Adrenal gland (tissue), 12 donors: Measurements from ENCODE around the gene RND1. TPM values are rescaled to one million over a fixed set of nuclear protein-coding genes. Genes with fewer than 3 reads are reported as not detected.
"Not testable (repeated sequence)": the region's sequence is repeated elsewhere in the genome, so short reads cannot be mapped to it uniquely, and the experiment has no call there.

Source experiments
- DNase-seq, 7 donors: peaks; one replicate each; pipeline ENCODE4 v3.0.0-alpha.2; 2019 to 2020
- H3K27ac ChIP-seq, 5 donors: fragments of 200-600 bp; sonication (generic) in 4 of 5; 1 replicate in 3 of 5; 2 replicates in 2 of 5; pipeline versions ENCODE4 v1.5.1 to v1.8.0; 2016 to 2020; ENCODE audit warnings: mild to moderate bottlenecking in 1 of 5
- H3K27me3 ChIP-seq: fragments of 200-600 bp; 2 replicates; pipeline ENCODE4 v1.8.0; 2021
- H3K36me3 ChIP-seq, 2 donors: fragments of 200-600 bp; replicated peaks in 1 of 2; 1 replicate in 1 of 2; 2 replicates in 1 of 2; pipeline versions ENCODE4 v1.5.1 to v1.8.0; 2018 to 2022
- H3K4me1 ChIP-seq, 2 donors: fragments of 200-600 bp; replicated peaks in 1 of 2; 1 replicate in 1 of 2; 2 replicates in 1 of 2; pipeline versions ENCODE4 v1.5.1 to v1.8.0; 2018 to 2021
- H3K4me3 ChIP-seq, 4 donors: fragments of 200-600 bp; sonication (generic) in 3 of 4; one replicate each; pipeline ENCODE4 v1.5.1; 2016 to 2018
- H3K9me3 ChIP-seq, 3 donors: fragments of 200-600 bp; sonication (generic) in 1 of 3; replicated peaks in 1 of 3; 1 replicate in 2 of 3; 2 replicates in 1 of 3; pipeline versions ENCODE4 v1.5.1 to v1.8.0; 2016 to 2021
- POLR2A ChIP-seq, 2 donors: fragments of 450-650 bp; IDR thresholded peaks; one replicate each; pipeline ENCODE4 v1.6.1; 2017; ENCODE audit warnings: antibody characterized with exemption in 2 of 2, mild to moderate bottlenecking in 2 of 2, moderate library complexity in 1 of 2
- WGBS, 4 donors: extraction: QIAGEN DNeasy Blood & Tissue Kit in 2 of 4; methylation state at CpG; one replicate each; pipeline versions ENCODE4 v1.1.5 to v1.1.7; 2013 to 2017; 5-methylcytosine and 5-hydroxymethylcytosine counted together
- intact Hi-C, 2 donors: fragments of 100-400 bp; cut with DNase I; formaldehyde crosslinking; loops; one replicate each; pipeline versions ENCODE4 v1.14.1 to v1.15.0; 2022 to 2023
- polyA plus RNA-seq, 3 donors: library from polyadenylated mRNA; stranded (reverse); fragments of 200-250 nt in 2 of 3; fragments of 350-450 nt in 1 of 3; fragmentation: Illumina TruSeq in 1 of 3; extraction: RNeasy Lipid Tissue Mini Kit (QIAGEN cat#74804) in 1 of 3; gene quantifications; one replicate each; pipeline ENCODE4 v1.2.3, GENCODE V29; 2013 to 2014
- total RNA-seq, 9 donors: library from RNA; depleted of rRNA in 4 of 9; stranded (reverse); fragments of >200 nt in 4 of 9; fragments of 120-200 nt in 1 of 9; fragmentation: NEBNext Ultra II Directional in 1 of 9; extraction: Animal tissue kit (Norgen Biotek cat#: 25700) in 1 of 9; gene quantifications; one replicate each; pipeline versions ENCODE4 v1.1.0 to v1.2.4, GENCODE V29; 2013 to 2023
- TF ChIP-seq, protein P1 (sequence below), 6 experiments: fragments of 450-650 bp in 4 of 6; fragments of 200-600 bp in 2 of 6; sonication (generic) in 1 of 6; IDR thresholded peaks; 1 replicate in 5 of 6; 2 replicates in 1 of 6; pipeline versions ENCODE4 v1.5.1 to v1.8.0; 2016 to 2021; ENCODE audit warnings: antibody characterized with exemption in 6 of 6, mild to moderate bottlenecking in 2 of 6, moderate library complexity in 1 of 6
- donor health status: healthy with polysubstance abuse.
- donor health status: Bipolar disorder and iron deficiency.
- donor health status: DM: yes; HTN: yes; CAD: no.
- donor health status: DM: no; HTN: no; CAD: no.
- donor health status: DM: no; HTN: no; CAD: no.
- donor health status: DM: yes; HTN: yes; CAD: no.

RND1 gene
- total and polyA plus RNA-seq, 12 donors: 0.20 to 2.9 (median 0.43) TPM; not detected in 5

DNA sequence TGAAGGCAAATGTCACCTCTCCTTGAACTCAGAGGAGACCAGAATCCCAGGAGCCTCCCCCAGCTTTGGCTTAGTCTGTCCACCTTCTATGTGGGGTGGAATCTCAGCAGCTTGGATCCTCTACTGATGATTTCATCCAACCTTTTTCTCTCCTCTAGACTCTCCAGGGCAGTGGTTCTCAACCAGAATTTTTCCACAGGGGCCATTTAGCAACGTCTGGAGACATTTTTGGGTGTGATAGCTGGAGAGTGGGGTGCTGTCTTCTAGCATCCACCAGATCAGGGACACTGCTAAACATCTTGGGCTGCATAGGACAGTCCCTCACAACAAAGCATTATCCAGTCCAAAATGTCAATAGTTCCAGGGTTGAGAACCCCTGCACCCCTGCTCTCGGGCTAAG is 9.3 kb downstream of the RND1 start:
- no peak overlapping the region for H3K27ac ChIP-seq
- peaks cover 6 to 7% of the 10 kb centered on the region in 2 donors for H3K4me1 ChIP-seq
- TF ChIP-seq, protein P1, sequence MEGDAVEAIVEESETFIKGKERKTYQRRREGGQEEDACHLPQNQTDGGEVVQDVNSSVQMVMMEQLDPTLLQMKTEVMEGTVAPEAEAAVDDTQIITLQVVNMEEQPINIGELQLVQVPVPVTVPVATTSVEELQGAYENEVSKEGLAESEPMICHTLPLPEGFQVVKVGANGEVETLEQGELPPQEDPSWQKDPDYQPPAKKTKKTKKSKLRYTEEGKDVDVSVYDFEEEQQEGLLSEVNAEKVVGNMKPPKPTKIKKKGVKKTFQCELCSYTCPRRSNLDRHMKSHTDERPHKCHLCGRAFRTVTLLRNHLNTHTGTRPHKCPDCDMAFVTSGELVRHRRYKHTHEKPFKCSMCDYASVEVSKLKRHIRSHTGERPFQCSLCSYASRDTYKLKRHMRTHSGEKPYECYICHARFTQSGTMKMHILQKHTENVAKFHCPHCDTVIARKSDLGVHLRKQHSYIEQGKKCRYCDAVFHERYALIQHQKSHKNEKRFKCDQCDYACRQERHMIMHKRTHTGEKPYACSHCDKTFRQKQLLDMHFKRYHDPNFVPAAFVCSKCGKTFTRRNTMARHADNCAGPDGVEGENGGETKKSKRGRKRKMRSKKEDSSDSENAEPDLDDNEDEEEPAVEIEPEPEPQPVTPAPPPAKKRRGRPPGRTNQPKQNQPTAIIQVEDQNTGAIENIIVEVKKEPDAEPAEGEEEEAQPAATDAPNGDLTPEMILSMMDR (IDR thresholded peaks at IDR 0.05): no peak
- TF ChIP-seq POLR2A (IDR thresholded peaks at IDR 0.05): no peak
- H3K27me3 ChIP-seq: no peaks in the 10 kb centered on the region
- no peak overlapping the region for H3K4me3 ChIP-seq
- intact Hi-C loops: no loop called here
- DNase-seq: no peak
- no peaks in the 10 kb centered on the region for H3K36me3 ChIP-seq
- 46 to 58% (median 51%) methylated on average over 2 of the region's 2 CpGs for WGBS, 4 donors
- no peaks in the 10 kb centered on the region for H3K9me3 ChIP-seq

GRCh38 chr12:48854932-48855331 is 10.7 kb downstream of the RND1 start:
- WGBS, 4 donors: 69 to 77% (median 75%) methylated on average over 10 of the region's 10 CpGs
- H3K9me3 ChIP-seq, H3K27me3 ChIP-seq, H3K4me3 ChIP-seq, H3K27ac ChIP-seq, DNase-seq, H3K36me3 ChIP-seq: not testable (repeated sequence)
- intact Hi-C loops: loop anchor here in 1 of 2 donors (5.0 kb wide), 1 partner anchor 32 kb away; no protein-coding TSS in a partner anchor
- H3K4me1 ChIP-seq: peaks cover 13 to 17% of the 10 kb centered on the region in 2 donors

- TF ChIP-seq, protein P1 (IDR thresholded peaks at IDR 0.05): no peak
- TF ChIP-seq POLR2A (IDR thresholded peaks at IDR 0.05): no peak
- no peak overlapping the region for H3K27ac ChIP-seq
- DNase-seq: no peak
- no peaks in the 10 kb centered on the region for H3K36me3 ChIP-seq
- H3K4me3 ChIP-seq: no peak overlapping the region
- no peaks in the 10 kb centered on the region for H3K27me3 ChIP-seq
- intact Hi-C loops: loop anchor here in 1 of 2 donors (5.0 kb wide), 1 partner anchor 33 kb away; no protein-coding TSS in a partner anchor
- no peaks in the 10 kb centered on the region for H3K9me3 ChIP-seq
- WGBS, 4 donors: 76 to 86% (median 80%) methylated on average over 4 of the region's 4 CpGs
- H3K4me1 ChIP-seq: peaks cover 13 to 17% of the 10 kb centered on the region in 2 donors
Observed at GRCh38 chr12:48854488-48854887, 11.2 kb downstream of the RND1 start.

DNA sequence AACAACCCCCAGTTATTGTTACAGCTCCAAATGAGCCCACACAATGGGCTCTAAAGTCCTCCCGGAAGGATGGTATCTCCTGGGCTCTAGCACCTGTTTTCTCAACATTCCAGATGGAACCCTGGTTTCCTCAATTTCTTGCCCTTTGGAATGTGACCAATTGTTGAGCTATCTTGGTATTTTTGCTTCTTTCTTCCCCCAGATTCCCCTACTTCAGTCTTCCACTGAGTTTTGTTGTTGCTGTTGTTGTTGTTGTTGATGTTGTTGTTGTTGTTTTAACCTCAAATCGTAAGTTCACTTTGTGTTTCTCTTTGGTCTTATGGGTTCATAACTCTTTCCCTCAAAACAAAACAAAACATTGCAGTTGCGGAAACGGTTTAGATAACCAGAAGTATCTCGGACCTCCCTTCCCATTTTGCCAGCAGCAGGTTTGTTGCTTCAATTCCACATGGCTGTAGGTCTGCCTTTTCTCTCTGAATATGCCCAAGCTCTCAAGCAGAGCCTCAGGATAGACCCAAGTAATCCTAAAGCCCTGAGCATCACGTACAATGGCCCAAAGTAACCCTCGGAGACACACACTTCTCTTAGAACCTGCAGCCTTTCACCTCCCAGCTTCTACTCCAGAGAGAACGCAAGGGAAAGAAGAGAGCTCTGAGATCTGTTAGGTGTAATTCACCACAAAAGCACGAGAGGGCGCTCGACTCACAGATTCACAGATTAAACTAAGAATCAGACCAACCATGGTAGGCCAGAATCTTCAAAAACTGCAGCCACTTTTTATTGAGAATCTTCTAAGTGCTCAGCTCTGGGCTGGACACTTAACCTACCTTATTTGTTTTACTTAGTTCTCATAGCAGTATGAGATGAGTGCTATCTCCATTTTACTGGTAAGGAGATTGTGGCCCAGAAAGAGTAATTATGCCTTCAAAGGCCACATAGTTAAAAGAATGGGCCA is 12.7 kb downstream of the RND1 start:
- intact Hi-C loops: loop anchor here in 1 of 2 donors (5.0 kb wide), 1 partner anchor 34 kb away; no protein-coding TSS in a partner anchor
- no peak for TF ChIP-seq POLR2A (IDR thresholded peaks at IDR 0.05)
- TF ChIP-seq, protein P1 (IDR thresholded peaks at IDR 0.05): peak; percentile 83 to 96 (median 93)
- Histone ChIP-seq H3K9me3 (no peaks in the 10 kb centered on the region), H3K4me3 (peak overlapping the region in 2 of 4 donors; percentile 10 to 84), H3K27me3 (no peaks in the 10 kb centered on the region), H3K4me1 (peaks cover 13 to 17% of the 10 kb centered on the region in 2 donors), H3K36me3 (no peaks in the 10 kb centered on the region), H3K27ac (peak overlapping the region; percentile 9 to 88 (median 65))
- peak; percentile 83 to 98 (median 92) for DNase-seq
- WGBS, 4 donors: 1 to 2% (median 1%) methylated on average over 11 of the region's 11 CpGs
